Loucy (cell line): Measurements from ENCODE around the gene PRDM2.

Experiments used
- CTCF ChIP-seq: fragments of 200-600 bp; sonication (generic); conservative IDR thresholded peaks from 2 replicates; pipeline ENCODE4 v1.5.1; 2014; ENCODE audit warnings: mild to moderate bottlenecking, antibody characterized with exemption, low read length
- EZH2phosphoT487 ChIP-seq: fragments of 200-600 bp; IDR thresholded peaks from 2 replicates; pipeline ENCODE4 v1.6.1; 2018; ENCODE audit warnings: antibody characterized with exemption, mild to moderate bottlenecking, moderate library complexity, borderline replicate concordance

GRCh38 chr1:13763222-13763621, 63.2 kb downstream of the PRDM2 start:
- TF ChIP-seq CTCF (no peak), EZH2phosphoT487 (no peak)
